Hepatocyte (in vitro differentiated cells): ENCODE data around the gene RHBDD3. TPM values are rescaled to one million over a fixed set of nuclear protein-coding genes. Genes with fewer than 3 reads are reported as not detected.

Experiments
- DNase-seq: peaks from one replicate; pipeline ENCODE4 v3.0.0-alpha.2; 2016; ENCODE audit warnings: low spot score
- H2AFZ ChIP-seq: fragments of 200-600 bp; sonication (generic); 2 replicates; pipeline ENCODE4 v1.6.0; 2016; ENCODE audit warnings: antibody characterized with exemption, mild to moderate bottlenecking
- H3K27ac ChIP-seq: fragments of 200-600 bp; sonication (generic); 2 replicates; pipeline ENCODE4 v1.5.1; 2016; ENCODE audit warnings: mild to moderate bottlenecking
- H3K27me3 ChIP-seq: fragments of 200-600 bp; sonication (generic); 2 replicates; pipeline ENCODE4 v1.6.1; 2016
- H3K36me3 ChIP-seq: fragments of 200-600 bp; sonication (generic); replicated peaks from 2 replicates; pipeline ENCODE4 v1.5.1; 2016; ENCODE audit warnings: low read depth; ENCODE audit not compliant: insufficient read depth
- H3K4me1 ChIP-seq: fragments of 200-600 bp; sonication (generic); 2 replicates; pipeline ENCODE4 v1.5.1; 2016; ENCODE audit warnings: mild to moderate bottlenecking, moderate library complexity; ENCODE audit not compliant: insufficient read depth
- H3K4me2 ChIP-seq: fragments of 200-600 bp; sonication (generic); 2 replicates; pipeline ENCODE4 v1.6.0; 2016
- H3K4me3 ChIP-seq: fragments of 200-600 bp; sonication (generic); 2 replicates; pipeline ENCODE4 v1.5.1; 2016; ENCODE audit warnings: mild to moderate bottlenecking
- H3K79me2 ChIP-seq: fragments of 200-600 bp; sonication (generic); 2 replicates; pipeline ENCODE4 v1.6.0; 2017; ENCODE audit warnings: mild to moderate bottlenecking
- H3K9me2 ChIP-seq: fragments of 200-600 bp; sonication (generic); replicated peaks from 2 replicates; pipeline ENCODE4 v1.6.0; 2017; ENCODE audit warnings: mild to moderate bottlenecking; ENCODE audit not compliant: insufficient read depth
- H3K9me3 ChIP-seq: fragments of 200-600 bp; sonication (generic); 2 replicates; pipeline ENCODE4 v1.5.1; 2016; ENCODE audit warnings: low read depth, mild to moderate bottlenecking
- H4K20me1 ChIP-seq: fragments of 200-600 bp; sonication (generic); 2 replicates; pipeline ENCODE4 v1.6.0; 2016; ENCODE audit warnings: mild to moderate bottlenecking; ENCODE audit not compliant: insufficient read depth, poor library complexity, severe bottlenecking
- CTCF ChIP-seq: fragments of 200-600 bp; sonication (generic); IDR thresholded peaks from 2 replicates; pipeline ENCODE4 v1.5.1; 2016; ENCODE audit warnings: antibody characterized with exemption, mild to moderate bottlenecking; ENCODE audit not compliant: poor library complexity
- EZH2 ChIP-seq: fragments of 200-600 bp; sonication (generic); IDR thresholded peaks from 2 replicates; pipeline ENCODE4 v1.6.1; 2016; ENCODE audit warnings: antibody characterized with exemption, mild to moderate bottlenecking, borderline replicate concordance
- EZH2phosphoT487 ChIP-seq: fragments of 200-600 bp; sonication (generic); IDR thresholded peaks from one replicate; pipeline ENCODE4 v1.6.1; 2018; ENCODE audit warnings: antibody characterized with exemption, mild to moderate bottlenecking, low read depth, moderate library complexity; ENCODE audit not compliant: unreplicated experiment, severe bottlenecking
- WGBS: methylation state at CpG from one replicate; pipeline ENCODE4 v1.1.6; 2016; ENCODE audit warnings: low lambda C conversion rate; ENCODE audit errors: missing lambda C conversion rate; 5-methylcytosine and 5-hydroxymethylcytosine counted together
- polyA plus RNA-seq: library from polyadenylated mRNA; unstranded; fragments of >200 nt; fragmentation: Nextera tagmentation; extraction: Ambion mirVana; gene quantifications from 2 replicates; pipeline ENCODE4 v1.2.1, GENCODE V29; 2016
- total RNA-seq: library from RNA; depleted of rRNA; stranded (reverse); fragments of >200 nt; gene quantifications from 2 replicates; pipeline ENCODE4 v1.2.3, GENCODE V29; 2014

RHBDD3 gene
- total and polyA plus RNA-seq, 2 experiments from 2014 or later, result 27.2 to 46.7 TPM

GRCh38 chr22:29263791-29264276 lies 3.9 kb downstream of the RHBDD3 start:
- no peaks in the 10 kb centered on the region for H3K9me2 ChIP-seq
- no peaks in the 10 kb centered on the region for H3K27me3 ChIP-seq
- TF ChIP-seq EZH2 (no peak), CTCF (no peak), EZH2phosphoT487 (no peak)
- no peak overlapping the region for H2AFZ ChIP-seq
- WGBS, result 97% methylated on average over 14 of the region's 14 CpGs
- no peak overlapping the region for H3K27ac ChIP-seq
- peaks cover 9% of the 10 kb centered on the region for H3K4me1 ChIP-seq
- H4K20me1 ChIP-seq, result peaks cover 3% of the 10 kb centered on the region
- no peak for DNase-seq
- H3K36me3 ChIP-seq, result no peaks in the 10 kb centered on the region
- H3K4me3 ChIP-seq, result no peak overlapping the region
- no peaks in the 10 kb centered on the region for H3K9me3 ChIP-seq
- H3K4me2 ChIP-seq, result no peak overlapping the region
- H3K79me2 ChIP-seq, result peaks cover 25% of the 10 kb centered on the region

- no peaks in the 10 kb centered on the region for H3K9me2 ChIP-seq
- H3K27ac ChIP-seq, result no peak overlapping the region
- H3K4me3 ChIP-seq, result no peak overlapping the region
- no peaks in the 10 kb centered on the region for H3K4me1 ChIP-seq
- H4K20me1 ChIP-seq, result no peaks in the 10 kb centered on the region
- no peaks in the 10 kb centered on the region for H3K36me3 ChIP-seq
- 85% methylated on average over 8 of the region's 17 CpGs for WGBS
- H3K9me3 ChIP-seq, result no peaks in the 10 kb centered on the region
- no peak overlapping the region for H3K4me2 ChIP-seq
- no peaks in the 10 kb centered on the region for H3K27me3 ChIP-seq
- H3K79me2 ChIP-seq, result no peaks in the 10 kb centered on the region
- DNase-seq, result no peak
- no peak overlapping the region for H2AFZ ChIP-seq
- TF ChIP-seq EZH2 (no peak), CTCF (no peak), EZH2phosphoT487 (no peak)
Observed at GRCh38 chr22:29260601-29261315, 7.0 kb downstream of the RHBDD3 start.

- Histone ChIP-seq H3K36me3 (no peaks in the 10 kb centered on the region), H3K27me3 (no peaks in the 10 kb centered on the region), H3K4me2 (no peak overlapping the region), H2AFZ (no peak overlapping the region), H3K4me1 (no peaks in the 10 kb centered on the region), H3K9me2 (no peaks in the 10 kb centered on the region), H3K27ac (no peak overlapping the region), H3K4me3 (no peak overlapping the region), H4K20me1 (no peaks in the 10 kb centered on the region), H3K9me3 (no peaks in the 10 kb centered on the region), H3K79me2 (no peaks in the 10 kb centered on the region)
- 96% methylated on average over 9 of the region's 13 CpGs for WGBS
- TF ChIP-seq CTCF (no peak), EZH2 (no peak), EZH2phosphoT487 (no peak)
- DNase-seq, result no peak
Observed at GRCh38 chr22:29260031-29260560, 7.7 kb downstream of the RHBDD3 start.
